ENCODE measurements around the gene MLANA. TPM values are rescaled to one million over a fixed set of nuclear protein-coding genes. Genes with fewer than 3 reads are reported as not detected.

Gene MLANA
- total RNA-seq (not detected), polyA plus RNA-seq (not detected)
- long read RNA-seq, donor 1, partial matches to known transcripts: 0 of 2 reads
- long read RNA-seq, donor 1, other reads (novel, unspliced or antisense): 2 of 2 reads
- long read RNA-seq, donor 2: 0 reads
- long read RNA-seq, donor 3: 0 reads
- long read RNA-seq, donor 4: 0 reads

GRCh38 chr9:5890641-5891040, at the start of gene MLANA:
Gene MLANA, plus strand, starts transcription at chr9:5890889. Its CDS starts 1,586 bp downstream, at chr9:5892475.
- intact Hi-C loops (cut with DNase I): no loop called here
- ATAC-seq: no peak

GRCh38 chr9:5841771-5842573, 48.7 kb upstream of the MLANA start:
- intact Hi-C loops (cut with DNase I): no loop called here
- WGBS: 87% methylated on average over 12 of the region's 12 CpGs
- H3K27ac ChIP-seq (ENCODE audit: low read length): no peak overlapping the region

More at GRCh38 chr9:5890641-5891040, at the start of gene MLANA:
- Histone ChIP-seq H3K4me3 (ENCODE audit: low read length) (no peak within 1 kb of the TSS), H3K4me1 (ENCODE audit: control insufficient read depth, insufficient read depth, low read length) (no peaks in the 10 kb centered on the region), H3K27ac (ENCODE audit: low read length) (no peak within 1 kb of the TSS), H3K9me3 (ENCODE audit: control insufficient read depth, low read length) (no peaks in the 10 kb centered on the region), H3K27me3 (ENCODE audit: control insufficient read depth, insufficient read depth) (no peaks in the 10 kb centered on the region)
- 93% methylated on average over 9 of the region's 9 CpGs for WGBS
- no peak for DNase-seq

GRCh38 chr9:5842929-5843793, 47.5 kb upstream of the MLANA start:
- no peak for DNase-seq
- Histone ChIP-seq H3K4me1 (ENCODE audit: control insufficient read depth, insufficient read depth, low read length) (no peaks in the 10 kb centered on the region), H3K4me3 (ENCODE audit: low read length) (no peak overlapping the region), H3K27ac (ENCODE audit: low read length) (peak overlapping the region; percentile 31), H3K9me3 (ENCODE audit: control insufficient read depth, low read length) (no peaks in the 10 kb centered on the region), H3K27me3 (ENCODE audit: control insufficient read depth, insufficient read depth) (no peaks in the 10 kb centered on the region)
- WGBS: 66% methylated on average over 5 of the region's 5 CpGs
- intact Hi-C loops (cut with DNase I): no loop called here
- ATAC-seq: peak in 1 of 2 donors; percentile 34

More at GRCh38 chr9:5841771-5842573, 48.7 kb upstream of the MLANA start:
- H3K4me1 ChIP-seq (ENCODE audit: control insufficient read depth, insufficient read depth, low read length): no peaks in the 10 kb centered on the region
- no peaks in the 10 kb centered on the region for H3K9me3 ChIP-seq (ENCODE audit: control insufficient read depth, low read length)
- no peak for ATAC-seq
- DNase-seq: no peak
- no peaks in the 10 kb centered on the region for H3K27me3 ChIP-seq (ENCODE audit: control insufficient read depth, insufficient read depth)
- no peak overlapping the region for H3K4me3 ChIP-seq (ENCODE audit: low read length)

- Histone ChIP-seq H3K4me1 (ENCODE audit: control insufficient read depth, insufficient read depth, low read length) (no peaks in the 10 kb centered on the region), H3K27me3 (ENCODE audit: control insufficient read depth, insufficient read depth) (no peaks in the 10 kb centered on the region), H3K9me3 (ENCODE audit: control insufficient read depth, low read length) (no peaks in the 10 kb centered on the region), H3K4me3 (ENCODE audit: low read length) (no peak overlapping the region), H3K27ac (ENCODE audit: low read length) (peak overlapping the region; percentile 31)
- 36% methylated on average over 8 of the region's 8 CpGs for WGBS
- intact Hi-C loops (cut with DNase I): no loop called here
- peak in 1 of 2 donors; percentile 67 for ATAC-seq
- no peak for DNase-seq
These were observed 46.8 kb upstream of the MLANA start for GRCh38 chr9:5843794-5844471.

- intact Hi-C loops (cut with DNase I): no loop called here
- Histone ChIP-seq H3K9me3 (ENCODE audit: control insufficient read depth, low read length) (no peaks in the 10 kb centered on the region), H3K27me3 (ENCODE audit: control insufficient read depth, insufficient read depth) (no peaks in the 10 kb centered on the region), H3K27ac (ENCODE audit: low read length) (no peak overlapping the region), H3K4me3 (ENCODE audit: low read length) (no peak overlapping the region), H3K4me1 (ENCODE audit: control insufficient read depth, insufficient read depth, low read length) (no peaks in the 10 kb centered on the region)
- WGBS: 88% methylated on average over 1 of the region's 1 CpG
- DNase-seq (no peak), ATAC-seq (no peak)
These were observed 45.5 kb upstream of the MLANA start for GRCh38 chr9:5845157-5845531.

GRCh38 chr9:5846096-5846495, 44.6 kb upstream of the MLANA start:
- Histone ChIP-seq H3K27ac (ENCODE audit: low read length) (no peak overlapping the region), H3K27me3 (ENCODE audit: control insufficient read depth, insufficient read depth) (no peaks in the 10 kb centered on the region), H3K9me3 (ENCODE audit: control insufficient read depth, low read length) (no peaks in the 10 kb centered on the region), H3K4me1 (ENCODE audit: control insufficient read depth, insufficient read depth, low read length) (no peaks in the 10 kb centered on the region), H3K4me3 (ENCODE audit: low read length) (no peak overlapping the region)
- DNase-seq (no peak), ATAC-seq (no peak)
- 96% methylated on average over 1 of the region's 1 CpG for WGBS
- intact Hi-C loops (cut with DNase I): no loop called here

GRCh38 chr9:5846501-5846921, 44.2 kb upstream of the MLANA start:
- no peaks in the 10 kb centered on the region for H3K9me3 ChIP-seq (ENCODE audit: control insufficient read depth, low read length)
- no peaks in the 10 kb centered on the region for H3K27me3 ChIP-seq (ENCODE audit: control insufficient read depth, insufficient read depth)
- intact Hi-C loops (cut with DNase I): no loop called here
- H3K4me3 ChIP-seq (ENCODE audit: low read length): no peak overlapping the region
- ATAC-seq (no peak), DNase-seq (no peak)
- 84% methylated on average over 4 of the region's 4 CpGs for WGBS
- no peak overlapping the region for H3K27ac ChIP-seq (ENCODE audit: low read length)
- no peaks in the 10 kb centered on the region for H3K4me1 ChIP-seq (ENCODE audit: control insufficient read depth, insufficient read depth, low read length)

- DNase-seq (no peak), ATAC-seq (no peak)
- WGBS: 83% methylated on average over 3 of the region's 3 CpGs
- Histone ChIP-seq H3K9me3 (ENCODE audit: control insufficient read depth, low read length) (no peaks in the 10 kb centered on the region), H3K27ac (ENCODE audit: low read length) (no peak overlapping the region), H3K4me3 (ENCODE audit: low read length) (no peak overlapping the region), H3K27me3 (ENCODE audit: control insufficient read depth, insufficient read depth) (no peaks in the 10 kb centered on the region), H3K4me1 (ENCODE audit: control insufficient read depth, insufficient read depth, low read length) (no peaks in the 10 kb centered on the region)
- intact Hi-C loops (cut with DNase I): no loop called here
These were observed 42.3 kb upstream of the MLANA start for GRCh38 chr9:5848372-5848882.

GRCh38 chr9:5850724-5851122, 40.0 kb upstream of the MLANA start:
- DNase-seq: no peak
- no peaks in the 10 kb centered on the region for H3K4me1 ChIP-seq (ENCODE audit: control insufficient read depth, insufficient read depth, low read length)
- no peaks in the 10 kb centered on the region for H3K27me3 ChIP-seq (ENCODE audit: control insufficient read depth, insufficient read depth)
- ATAC-seq: no peak
- H3K27ac ChIP-seq (ENCODE audit: low read length): no peak overlapping the region
- H3K4me3 ChIP-seq (ENCODE audit: low read length): no peak overlapping the region
- intact Hi-C loops (cut with DNase I): no loop called here
- no peaks in the 10 kb centered on the region for H3K9me3 ChIP-seq (ENCODE audit: control insufficient read depth, low read length)

GRCh38 chr9:5851445-5851844, 39.2 kb upstream of the MLANA start:
- no peaks in the 10 kb centered on the region for H3K4me1 ChIP-seq (ENCODE audit: control insufficient read depth, insufficient read depth, low read length)
- H3K27ac ChIP-seq (ENCODE audit: low read length): no peak overlapping the region
- no peaks in the 10 kb centered on the region for H3K27me3 ChIP-seq (ENCODE audit: control insufficient read depth, insufficient read depth)
- no peak for ATAC-seq
- H3K4me3 ChIP-seq (ENCODE audit: low read length): no peak overlapping the region
- intact Hi-C loops (cut with DNase I): no loop called here
- DNase-seq: no peak
- H3K9me3 ChIP-seq (ENCODE audit: control insufficient read depth, low read length): no peaks in the 10 kb centered on the region
- 82% methylated on average over 2 of the region's 2 CpGs for WGBS
